ENCODE results near the gene LIMS1. TPM values are rescaled to one million over a fixed set of nuclear protein-coding genes. Genes with fewer than 3 reads are reported as not detected.
"Not testable (repeated sequence)": the region's sequence is repeated elsewhere in the genome, so short reads cannot be mapped to it uniquely, and the experiment has no call there.

The LIMS1 gene
- total RNA-seq, 1 donor from 2014 or later = 33.3 TPM

DNA sequence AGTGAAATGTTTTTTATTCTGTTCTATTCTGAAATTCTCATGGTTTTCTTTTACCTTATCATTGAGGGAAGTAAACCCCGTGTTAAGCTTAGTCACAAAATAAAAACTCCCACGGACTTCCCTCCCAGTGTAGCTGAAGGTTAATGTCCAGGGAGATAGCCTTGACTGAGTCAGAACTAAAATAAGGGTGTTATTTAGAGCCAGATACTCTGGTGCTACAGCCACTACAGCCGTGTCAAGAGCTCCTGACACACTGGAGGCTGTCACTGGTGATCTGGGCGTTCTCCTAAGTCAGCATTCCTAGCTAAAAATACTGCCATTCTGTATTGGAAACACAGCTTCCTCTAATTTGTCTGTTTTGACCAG is 103.0 kb downstream of the LIMS1 start:
- H3K9me3 Mint-ChIP-seq = no peaks in the 10 kb centered on the region
- H3K4me3 Mint-ChIP-seq = no peak overlapping the region
- H3K27ac Mint-ChIP-seq = no peak overlapping the region
- no peaks in the 10 kb centered on the region for H3K36me3 Mint-ChIP-seq (ENCODE audit: low read depth)
- no peak for TF ChIP-seq CTCF (IDR thresholded peaks at IDR 0.05)
- DNase-seq = no peak
- H3K27me3 Mint-ChIP-seq = no peaks in the 10 kb centered on the region
- CTCF ChIA-PET = interaction anchor here (1.0 to 5.2 kb wide), 15 partner anchors 11 to 104 kb away, joined by 4 to 64 read pairs (median 13); partner anchors contain the start of gene LIMS1
- H3K4me1 Mint-ChIP-seq = peaks cover 31% of the 10 kb centered on the region
- POLR2A ChIA-PET = interaction anchor here (0.6 to 1.8 kb wide), 5 partner anchors 12 to 82 kb away, joined by 3 to 6 read pairs (median 4); partner anchors contain the start of gene RANBP2
- intact Hi-C loops (cut with micrococcal nuclease) = loop anchor here (2.0 to 5.0 kb wide), 2 partner anchors 16 to 45 kb away; no protein-coding TSS in a partner anchor
- ATAC-seq (ENCODE audit: low read depth) = no peak

GRCh38 chr2:108640731-108641130 is 106.5 kb downstream of the LIMS1 start:
- no peaks in the 10 kb centered on the region for H3K27me3 Mint-ChIP-seq
- no peaks in the 10 kb centered on the region for H3K36me3 Mint-ChIP-seq (ENCODE audit: low read depth)
- H3K27ac Mint-ChIP-seq = no peak overlapping the region
- H3K4me1 Mint-ChIP-seq = peaks cover 21% of the 10 kb centered on the region
- intact Hi-C loops (cut with micrococcal nuclease) = no loop called here
- no peaks in the 10 kb centered on the region for H3K9me3 Mint-ChIP-seq
- TF ChIP-seq CTCF (IDR thresholded peaks at IDR 0.05) = no peak
- no peak overlapping the region for H3K4me3 Mint-ChIP-seq
- DNase-seq (no peak), ATAC-seq (ENCODE audit: low read depth) (no peak)
- POLR2A ChIA-PET = no interaction called here
- CTCF ChIA-PET = no interaction called here

DNA sequence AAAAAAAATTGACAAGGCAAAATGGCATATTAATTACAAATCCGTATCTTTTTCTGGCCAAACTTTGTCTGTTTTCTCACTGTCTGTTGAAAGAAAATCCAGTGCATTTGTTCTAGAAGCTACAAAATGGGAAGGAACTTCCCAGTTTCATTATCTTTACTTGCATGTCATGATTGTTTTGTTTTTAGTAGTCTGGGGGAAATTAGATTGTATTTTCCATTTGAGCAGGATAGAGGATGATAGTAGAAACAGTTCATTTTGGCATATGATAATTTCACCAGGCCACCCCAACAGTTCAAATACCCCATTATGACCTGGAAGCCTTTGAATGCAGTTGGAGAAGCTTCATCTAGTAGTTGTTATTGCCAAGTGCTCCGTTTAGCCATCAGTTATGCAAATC is 107.5 kb downstream of the LIMS1 start:
- TF ChIP-seq CTCF (IDR thresholded peaks at IDR 0.05) = no peak
- ATAC-seq (ENCODE audit: low read depth) (no peak), DNase-seq (no peak)
- Mint-ChIP-seq H3K4me1 (peaks cover 16% of the 10 kb centered on the region), H3K27ac (no peak overlapping the region), H3K4me3 (no peak overlapping the region), H3K27me3 (no peaks in the 10 kb centered on the region), H3K9me3 (no peaks in the 10 kb centered on the region), H3K36me3 (ENCODE audit: low read depth) (no peaks in the 10 kb centered on the region)
- POLR2A ChIA-PET = no interaction called here
- CTCF ChIA-PET = no interaction called here
- intact Hi-C loops (cut with micrococcal nuclease) = no loop called here

DNA sequence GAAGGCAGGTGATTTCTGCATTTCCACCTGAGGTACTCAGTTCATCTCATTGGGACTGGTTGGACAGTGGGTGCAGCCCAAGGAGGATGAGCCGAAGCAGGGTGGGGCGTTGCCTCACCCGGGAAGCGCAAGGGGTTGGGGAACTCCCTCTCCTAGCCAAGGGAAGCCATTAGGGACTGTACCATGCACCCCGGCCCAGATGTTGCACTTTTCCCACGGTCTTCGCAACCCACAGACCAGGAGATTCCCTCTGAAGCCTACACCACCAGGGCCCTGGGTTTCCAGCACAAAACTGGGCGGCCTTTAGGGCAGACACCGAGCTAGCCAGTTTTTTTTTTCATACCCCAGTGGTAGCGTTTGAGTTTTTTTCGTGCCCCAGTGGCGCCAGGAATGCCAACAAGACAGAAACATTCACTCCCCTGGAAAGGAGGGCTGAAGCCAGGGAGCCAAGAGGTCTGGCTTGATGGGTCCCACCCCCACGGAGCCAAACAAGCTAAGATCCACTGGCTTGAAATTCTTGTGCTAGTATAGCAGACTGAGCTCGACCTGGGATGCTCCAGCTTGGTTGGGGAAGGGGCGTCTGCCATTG is 109.1 kb downstream of the LIMS1 start:
- Mint-ChIP-seq H3K36me3 (ENCODE audit: low read depth) (no peaks in the 10 kb centered on the region), H3K9me3 (no peaks in the 10 kb centered on the region), H3K27me3 (no peaks in the 10 kb centered on the region), H3K4me3 (no peak overlapping the region), H3K27ac (no peak overlapping the region), H3K4me1 (peaks cover 11% of the 10 kb centered on the region)
- POLR2A ChIA-PET = interaction anchor here (0.7 kb wide), 1 partner anchor 1561 kb away, joined by 3 read pairs; no protein-coding TSS in a partner anchor
- intact Hi-C loops (cut with micrococcal nuclease) = no loop called here
- CTCF ChIA-PET = no interaction called here
- DNase-seq (no peak), ATAC-seq (ENCODE audit: low read depth) (no peak)
- TF ChIP-seq CTCF (IDR thresholded peaks at IDR 0.05) = no peak

- ChIA-PET CTCF (interaction anchor here (1.7 kb wide), 1 partner anchor 8 kb away, joined by 3 read pairs; no protein-coding TSS in a partner anchor), POLR2A (interaction anchor here (0.7 kb wide), 1 partner anchor 1561 kb away, joined by 3 read pairs; no protein-coding TSS in a partner anchor)
- H3K27ac Mint-ChIP-seq; H3K4me3 Mint-ChIP-seq; DNase-seq; ATAC-seq (ENCODE audit: low read depth); H3K27me3 Mint-ChIP-seq; intact Hi-C loops (cut with micrococcal nuclease); H3K36me3 Mint-ChIP-seq (ENCODE audit: low read depth); H3K9me3 Mint-ChIP-seq: not testable (repeated sequence)
- peaks cover 11% of the 10 kb centered on the region for H3K4me1 Mint-ChIP-seq
Measured at GRCh38 chr2:108643862-108644261, 109.6 kb downstream of the LIMS1 start.

- H3K9me3 Mint-ChIP-seq; H3K36me3 Mint-ChIP-seq (ENCODE audit: low read depth); POLR2A ChIA-PET; H3K27ac Mint-ChIP-seq; H3K4me3 Mint-ChIP-seq; ATAC-seq (ENCODE audit: low read depth); intact Hi-C loops (cut with micrococcal nuclease); H3K27me3 Mint-ChIP-seq; DNase-seq: not testable (repeated sequence)
- CTCF ChIA-PET = interaction anchor here (1.7 kb wide), 1 partner anchor 9 kb away, joined by 3 read pairs; no protein-coding TSS in a partner anchor
- H3K4me1 Mint-ChIP-seq = peaks cover 11% of the 10 kb centered on the region
Measured at GRCh38 chr2:108644446-108644845, 110.2 kb downstream of the LIMS1 start.

DNA sequence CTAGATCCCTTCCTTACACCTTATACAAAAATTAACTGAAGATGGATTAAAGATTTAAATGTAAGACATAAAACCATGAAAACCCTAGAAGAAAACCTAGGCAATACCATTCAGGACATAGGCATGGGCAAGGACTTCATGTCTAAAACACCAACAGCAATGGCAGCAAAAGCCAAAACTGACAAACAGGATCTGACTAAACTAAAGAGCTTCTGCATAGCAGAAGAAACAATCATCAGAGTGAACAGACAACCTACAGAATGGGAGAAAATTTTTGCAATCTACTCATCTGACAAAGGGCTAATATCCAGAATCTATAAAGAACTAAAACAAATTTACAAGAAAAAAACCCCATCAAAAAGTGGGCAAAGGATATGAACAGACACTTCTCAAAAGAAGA is 114.5 kb downstream of the LIMS1 start:
- H3K4me1 Mint-ChIP-seq = peaks cover 20% of the 10 kb centered on the region
- intact Hi-C loops (cut with micrococcal nuclease); H3K36me3 Mint-ChIP-seq (ENCODE audit: low read depth); ATAC-seq (ENCODE audit: low read depth); POLR2A ChIA-PET; H3K9me3 Mint-ChIP-seq; H3K4me3 Mint-ChIP-seq; H3K27ac Mint-ChIP-seq; DNase-seq; H3K27me3 Mint-ChIP-seq: not testable (repeated sequence)
- CTCF ChIA-PET = interaction anchor here (2.8 kb wide), 1 partner anchor 12 kb away, joined by 11 read pairs; no protein-coding TSS in a partner anchor

GRCh38 chr2:108650465-108650864 is 116.2 kb downstream of the LIMS1 start:
- H3K4me3 Mint-ChIP-seq; H3K27me3 Mint-ChIP-seq; H3K27ac Mint-ChIP-seq; intact Hi-C loops (cut with micrococcal nuclease); H3K9me3 Mint-ChIP-seq; DNase-seq; ATAC-seq (ENCODE audit: low read depth); H3K36me3 Mint-ChIP-seq (ENCODE audit: low read depth): not testable (repeated sequence)
- H3K4me1 Mint-ChIP-seq = peaks cover 23% of the 10 kb centered on the region
- POLR2A ChIA-PET = interaction anchor here (0.9 kb wide), 1 partner anchor 25 kb away, joined by 3 read pairs; no protein-coding TSS in a partner anchor
- CTCF ChIA-PET = interaction anchor here (0.7 kb wide), 1 partner anchor 30 kb away, joined by 3 read pairs; no protein-coding TSS in a partner anchor
